Left ventricle myocardium inferior (tissue), 1 donor: ENCODE measurements around the gene ARL13B. TPM values are rescaled to one million over a fixed set of nuclear protein-coding genes. Genes with fewer than 3 reads are reported as not detected.

Experiments used
- DNase-seq: peaks from one replicate; pipeline ENCODE4 v3.0.0-alpha.2; 2020
- H3K27ac ChIP-seq: fragments of 200-600 bp; replicated peaks from 2 replicates; pipeline ENCODE4 v1.8.0; 2021
- H3K27me3 ChIP-seq: fragments of 200-600 bp; 2 replicates; pipeline ENCODE4 v1.8.0; 2021; ENCODE audit warnings: low read depth
- H3K36me3 ChIP-seq: fragments of 200-600 bp; 2 replicates; pipeline ENCODE4 v1.8.0; 2021
- H3K4me1 ChIP-seq: fragments of 200-600 bp; 2 replicates; pipeline ENCODE4 v1.8.0; 2021
- H3K4me3 ChIP-seq: fragments of 200-600 bp; 2 replicates; pipeline ENCODE4 v1.8.0; 2021; ENCODE audit warnings: mild to moderate bottlenecking, moderate library complexity
- H3K9me3 ChIP-seq: fragments of 200-600 bp; replicated peaks from 2 replicates; pipeline ENCODE4 v1.8.0; 2021
- CTCF ChIP-seq: fragments of 200-600 bp; IDR thresholded peaks from 2 replicates; pipeline ENCODE4 v1.8.0; 2021; ENCODE audit warnings: antibody characterized with exemption, mild to moderate bottlenecking, borderline replicate concordance
- intact Hi-C: fragments of 100-400 bp; cut with micrococcal nuclease; formaldehyde crosslinking; loops from one replicate; pipeline ENCODE4 v1.11.0; 2022
- total RNA-seq: library from RNA; stranded (reverse); fragmentation: NEBNext Ultra II Directional; extraction: Animal tissue kit (Norgen Biotek cat#: 25700); gene quantifications from one replicate; pipeline ENCODE4 v1.2.1, GENCODE V29; 2021
- donor health status: DM: no; HTN: yes; CAD: no; lungs with severe emphysema.

The ARL13B gene
- total RNA-seq, 1 donor from 2014 or later, result 5.6 TPM

- Histone ChIP-seq H3K27ac (no peak overlapping the region), H3K4me1 (peaks cover 9% of the 10 kb centered on the region), H3K27me3 (no peaks in the 10 kb centered on the region), H3K9me3 (no peaks in the 10 kb centered on the region), H3K36me3 (no peaks in the 10 kb centered on the region), H3K4me3 (no peak overlapping the region)
- no peak for TF ChIP-seq CTCF
- DNase-seq, result no peak
- intact Hi-C loops, result no loop called here
Observed at GRCh38 chr3:93988764-93989163, 8.8 kb downstream of the ARL13B start.

- H3K36me3 ChIP-seq, result no peaks in the 10 kb centered on the region
- H3K27ac ChIP-seq, result no peak overlapping the region
- DNase-seq, result no peak
- intact Hi-C loops, result no loop called here
- H3K4me3 ChIP-seq, result no peak overlapping the region
- no peaks in the 10 kb centered on the region for H3K9me3 ChIP-seq
- peaks cover 9% of the 10 kb centered on the region for H3K4me1 ChIP-seq
- no peaks in the 10 kb centered on the region for H3K27me3 ChIP-seq
- TF ChIP-seq CTCF, result no peak
Observed at GRCh38 chr3:93989241-93989640, 9.3 kb downstream of the ARL13B start.

- peaks cover 7% of the 10 kb centered on the region for H3K4me1 ChIP-seq
- no peak overlapping the region for H3K4me3 ChIP-seq
- H3K27me3 ChIP-seq, result no peaks in the 10 kb centered on the region
- intact Hi-C loops, result no loop called here
- no peak overlapping the region for H3K27ac ChIP-seq
- DNase-seq, result no peak
- H3K9me3 ChIP-seq, result no peaks in the 10 kb centered on the region
- TF ChIP-seq CTCF, result no peak
- no peaks in the 10 kb centered on the region for H3K36me3 ChIP-seq
Observed at GRCh38 chr3:93991631-93992030, 11.7 kb downstream of the ARL13B start.

GRCh38 chr3:93992207-93992606, 12.3 kb downstream of the ARL13B start:
- Histone ChIP-seq H3K27me3 (no peaks in the 10 kb centered on the region), H3K4me3 (no peak overlapping the region), H3K9me3 (no peaks in the 10 kb centered on the region), H3K36me3 (peaks cover 6% of the 10 kb centered on the region), H3K4me1 (peaks cover 7% of the 10 kb centered on the region), H3K27ac (no peak overlapping the region)
- no peak for TF ChIP-seq CTCF
- intact Hi-C loops, result no loop called here
- DNase-seq, result no peak

- Histone ChIP-seq H3K9me3 (no peaks in the 10 kb centered on the region), H3K36me3 (peaks cover 10% of the 10 kb centered on the region), H3K4me3 (no peak overlapping the region), H3K4me1 (no peaks in the 10 kb centered on the region), H3K27me3 (no peaks in the 10 kb centered on the region), H3K27ac (no peak overlapping the region)
- no peak for DNase-seq
- TF ChIP-seq CTCF, result no peak
- intact Hi-C loops, result no loop called here
Observed at GRCh38 chr3:93994056-93994455, 14.1 kb downstream of the ARL13B start.

GRCh38 chr3:94001191-94001590, 21.2 kb downstream of the ARL13B start:
- DNase-seq, result no peak
- intact Hi-C loops, result loop anchor here (5.0 kb wide), 1 partner anchor 66 kb away; no protein-coding TSS in a partner anchor
- Histone ChIP-seq H3K9me3 (no peaks in the 10 kb centered on the region), H3K27me3 (no peaks in the 10 kb centered on the region), H3K4me3 (no peak overlapping the region), H3K36me3 (peaks cover 10% of the 10 kb centered on the region), H3K27ac (no peak overlapping the region), H3K4me1 (peaks cover 14% of the 10 kb centered on the region)
- TF ChIP-seq CTCF, result no peak
